ENCODE data around the gene FAM50B. TPM values are rescaled to one million over a fixed set of nuclear protein-coding genes. Genes with fewer than 3 reads are reported as not detected.

FAM50B gene
- total and polyA plus RNA-seq, 2 of the 13 experiments (the other 11 are each of a cell fraction or from before 2014, with no cell fraction given), result 0.05 TPM; not detected in 1

DNA sequence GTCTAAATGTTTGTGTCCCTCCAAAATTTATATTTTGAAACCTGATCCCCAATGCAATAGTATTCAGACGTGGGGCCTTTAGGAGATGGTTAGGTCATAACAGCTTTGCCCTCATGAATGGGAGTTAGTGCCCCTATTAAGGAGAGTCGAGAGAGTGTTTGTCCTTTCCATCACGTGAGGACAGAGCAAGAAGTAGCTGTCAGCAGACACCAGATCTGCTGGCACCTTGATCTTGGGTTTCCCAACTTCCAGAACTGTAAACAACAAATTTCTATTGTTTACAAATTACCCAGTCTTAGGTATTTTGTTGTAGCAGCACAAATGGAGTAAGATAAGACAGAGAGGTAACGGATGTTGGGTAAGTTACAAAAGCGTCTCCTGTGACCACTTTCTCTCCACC, 46.6 kb downstream of the FAM50B start:
- FAIRE-seq (no peak), DNase-seq (ENCODE audit: low spot score) (no peak), ATAC-seq (no peak)
- Histone ChIP-seq H3K4me1 (ENCODE audit: insufficient read depth, low read length) (peaks cover 70% of the 10 kb centered on the region), H3K4me3 (replicated peaks in 1 of 3; ENCODE audit: insufficient read depth in 1 of 3, low read depth in 2 of 3, low read length in 3 of 3) (no peak overlapping the region), H3K9me3 (ENCODE audit: low read length) (no peaks in the 10 kb centered on the region), H3K4me2 (ENCODE audit: low read depth, low read length) (no peak overlapping the region), H3K79me2 (ENCODE audit: insufficient read depth, low read length) (no peaks in the 10 kb centered on the region), H3K36me3 (replicated peaks in 1 of 2; ENCODE audit: control insufficient read depth in 1 of 2, insufficient read depth in 2 of 2, low read length in 2 of 2) (no peaks in the 10 kb centered on the region), H4K20me1 (ENCODE audit: insufficient read depth, low read length) (no peaks in the 10 kb centered on the region), H3K27ac (ENCODE audit: extremely low read length, insufficient read depth, low read length) (no peak overlapping the region), H2AFZ (ENCODE audit: low read length) (no peak overlapping the region), H3K27me3 (ENCODE audit: control insufficient read depth in 1 of 2, insufficient read depth in 2 of 2, low read length in 2 of 2) (no peaks in the 10 kb centered on the region), H3K9ac (ENCODE audit: insufficient read depth, low read depth, low read length) (no peak overlapping the region)
- no TSS peak for BruUV-seq (replicated peaks)
- intact Hi-C loops (cut with micrococcal nuclease; ENCODE audit: unreplicated experiment), result no loop called here
- WGBS (ENCODE audit: low lambda C conversion rate), result 72% methylated on average over 5 of the region's 5 CpGs
- in situ Hi-C loops (cut with HindIII; ENCODE audit: extremely low pct_ligation_motif_present, low pct_unique_long_range_greater_than_20kb), result no loop called here
- CTCF ChIA-PET (ENCODE audit: low intra/inter-chr PET ratio, low total read pairs), result no interaction called here
- POLR2A ChIA-PET, result interaction anchor here (1.3 to 4.2 kb wide), 4 partner anchors 10 to 27 kb away, joined by 3 to 38 read pairs (median 10); no protein-coding TSS in a partner anchor
- TF ChIP-seq FOXP1 (IDR thresholded peaks at IDR 0.05), result no peak
- TF ChIP-seq FOXP1 (CRISPR knock-in tag; IDR thresholded peaks at IDR 0.05), result peak; percentile 22; the same call in 1 of the 2 replicates
- TF ChIP-seq FOXA1 (IDR thresholded peaks at IDR 0.05), result no peak
- 0 out of 2 replicates have a peak, but pooled peaks have one; percentile 5 for TF ChIP-seq FOXA1 (CRISPR knock-in tag; IDR thresholded peaks at IDR 0.05)
- TF ChIP-seq ZNF350 (CRISPR knock-in tag; IDR thresholded peaks at IDR 0.05; ENCODE audit: borderline replicate concordance, low read depth), result no peak
- no peak for TF ChIP-seq SOX13 (IDR thresholded peaks at IDR 0.05)
- peak in 1 of 2 experiments; percentile 42; a peak in 1 of 4 replicates for TF ChIP-seq SOX13 (CRISPR knock-in tag; conservative IDR thresholded peaks at IDR 0.05 in 1 of 2, IDR thresholded peaks at IDR 0.05 in 1 of 2)
- TF ChIP-seq, protein P1, sequence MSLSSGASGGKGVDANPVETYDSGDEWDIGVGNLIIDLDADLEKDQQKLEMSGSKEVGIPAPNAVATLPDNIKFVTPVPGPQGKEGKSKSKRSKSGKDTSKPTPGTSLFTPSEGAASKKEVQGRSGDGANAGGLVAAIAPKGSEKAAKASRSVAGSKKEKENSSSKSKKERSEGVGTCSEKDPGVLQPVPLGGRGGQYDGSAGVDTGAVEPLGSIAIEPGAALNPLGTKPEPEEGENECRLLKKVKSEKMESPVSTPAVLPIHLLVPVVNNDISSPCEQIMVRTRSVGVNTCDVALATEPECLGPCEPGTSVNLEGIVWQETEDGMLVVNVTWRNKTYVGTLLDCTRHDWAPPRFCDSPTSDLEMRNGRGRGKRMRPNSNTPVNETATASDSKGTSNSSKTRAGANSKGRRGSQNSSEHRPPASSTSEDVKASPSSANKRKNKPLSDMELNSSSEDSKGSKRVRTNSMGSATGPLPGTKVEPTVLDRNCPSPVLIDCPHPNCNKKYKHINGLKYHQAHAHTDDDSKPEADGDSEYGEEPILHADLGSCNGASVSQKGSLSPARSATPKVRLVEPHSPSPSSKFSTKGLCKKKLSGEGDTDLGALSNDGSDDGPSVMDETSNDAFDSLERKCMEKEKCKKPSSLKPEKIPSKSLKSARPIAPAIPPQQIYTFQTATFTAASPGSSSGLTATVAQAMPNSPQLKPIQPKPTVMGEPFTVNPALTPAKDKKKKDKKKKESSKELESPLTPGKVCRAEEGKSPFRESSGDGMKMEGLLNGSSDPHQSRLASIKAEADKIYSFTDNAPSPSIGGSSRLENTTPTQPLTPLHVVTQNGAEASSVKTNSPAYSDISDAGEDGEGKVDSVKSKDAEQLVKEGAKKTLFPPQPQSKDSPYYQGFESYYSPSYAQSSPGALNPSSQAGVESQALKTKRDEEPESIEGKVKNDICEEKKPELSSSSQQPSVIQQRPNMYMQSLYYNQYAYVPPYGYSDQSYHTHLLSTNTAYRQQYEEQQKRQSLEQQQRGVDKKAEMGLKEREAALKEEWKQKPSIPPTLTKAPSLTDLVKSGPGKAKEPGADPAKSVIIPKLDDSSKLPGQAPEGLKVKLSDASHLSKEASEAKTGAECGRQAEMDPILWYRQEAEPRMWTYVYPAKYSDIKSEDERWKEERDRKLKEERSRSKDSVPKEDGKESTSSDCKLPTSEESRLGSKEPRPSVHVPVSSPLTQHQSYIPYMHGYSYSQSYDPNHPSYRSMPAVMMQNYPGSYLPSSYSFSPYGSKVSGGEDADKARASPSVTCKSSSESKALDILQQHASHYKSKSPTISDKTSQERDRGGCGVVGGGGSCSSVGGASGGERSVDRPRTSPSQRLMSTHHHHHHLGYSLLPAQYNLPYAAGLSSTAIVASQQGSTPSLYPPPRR (CRISPR knock-in tag; IDR thresholded peaks at IDR 0.05; ENCODE audit: borderline replicate concordance), result no peak

Measured in HepG2 (cell line).